Gastroesophageal sphincter (tissue), 3 donors: ENCODE data around the gene TNFAIP2.

Experiments
- EP300 ChIP-seq: sonication (generic); formaldehyde crosslinking; IDR thresholded peaks from one replicate; pipeline ENCODE4 v1.6.1; 2017; ENCODE audit warnings: antibody characterized with exemption, mild to moderate bottlenecking
- POLR2A ChIP-seq, 2 donors: fragments of 450-650 bp; IDR thresholded peaks; one replicate each; pipeline ENCODE4 v1.6.1; 2017; ENCODE audit warnings: antibody characterized with exemption in 2 of 2, mild to moderate bottlenecking in 2 of 2, moderate library complexity in 1 of 2
- POLR2AphosphoS5 ChIP-seq: sonication (generic); formaldehyde crosslinking; IDR thresholded peaks from one replicate; pipeline ENCODE4 v1.6.1; 2017; ENCODE audit warnings: antibody characterized with exemption
- TF ChIP-seq, protein P1 (sequence below), 4 experiments: fragments of 200-600 bp in 2 of 4; fragments of 450-650 bp in 2 of 4; sonication (generic) in 1 of 4; IDR thresholded peaks; one replicate each; pipeline ENCODE4 v1.5.1; 2017 to 2019; ENCODE audit warnings: antibody characterized with exemption in 4 of 4, mild to moderate bottlenecking in 2 of 4, moderate library complexity in 2 of 4

- TF ChIP-seq, protein P1, sequence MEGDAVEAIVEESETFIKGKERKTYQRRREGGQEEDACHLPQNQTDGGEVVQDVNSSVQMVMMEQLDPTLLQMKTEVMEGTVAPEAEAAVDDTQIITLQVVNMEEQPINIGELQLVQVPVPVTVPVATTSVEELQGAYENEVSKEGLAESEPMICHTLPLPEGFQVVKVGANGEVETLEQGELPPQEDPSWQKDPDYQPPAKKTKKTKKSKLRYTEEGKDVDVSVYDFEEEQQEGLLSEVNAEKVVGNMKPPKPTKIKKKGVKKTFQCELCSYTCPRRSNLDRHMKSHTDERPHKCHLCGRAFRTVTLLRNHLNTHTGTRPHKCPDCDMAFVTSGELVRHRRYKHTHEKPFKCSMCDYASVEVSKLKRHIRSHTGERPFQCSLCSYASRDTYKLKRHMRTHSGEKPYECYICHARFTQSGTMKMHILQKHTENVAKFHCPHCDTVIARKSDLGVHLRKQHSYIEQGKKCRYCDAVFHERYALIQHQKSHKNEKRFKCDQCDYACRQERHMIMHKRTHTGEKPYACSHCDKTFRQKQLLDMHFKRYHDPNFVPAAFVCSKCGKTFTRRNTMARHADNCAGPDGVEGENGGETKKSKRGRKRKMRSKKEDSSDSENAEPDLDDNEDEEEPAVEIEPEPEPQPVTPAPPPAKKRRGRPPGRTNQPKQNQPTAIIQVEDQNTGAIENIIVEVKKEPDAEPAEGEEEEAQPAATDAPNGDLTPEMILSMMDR (IDR thresholded peaks at IDR 0.05): no peak
- TF ChIP-seq POLR2AphosphoS5 (no peak), EP300 (no peak), POLR2A (IDR thresholded peaks at IDR 0.05) (no peak)
Measured at GRCh38 chr14:103156651-103157378, 33.6 kb downstream of the TNFAIP2 start.
